ENCODE measurements around the gene SIK3. TPM values are rescaled to one million over a fixed set of nuclear protein-coding genes. Genes with fewer than 3 reads are reported as not detected.

The SIK3 gene
- total RNA-seq, 1 experiment from 2014 or later = 14.5 TPM

GRCh38 chr11:117128289-117128688, 30.1 kb upstream of the SIK3 start:
- DNase-seq (no peak), ATAC-seq (no peak)
- H3K36me3 ChIP-seq (ENCODE audit: low read depth, low read length) = no peaks in the 10 kb centered on the region
- no peaks in the 10 kb centered on the region for H3F3A ChIP-seq (ENCODE audit: low read length, unreplicated experiment)
- no peaks in the 10 kb centered on the region for H3K79me2 ChIP-seq (ENCODE audit: low read length)
- H3K9me3 ChIP-seq (ENCODE audit: low read length) = no peaks in the 10 kb centered on the region
- TF ChIP-seq EZH2phosphoT487 (IDR thresholded peaks at IDR 0.05; ENCODE audit: borderline replicate concordance, low read length) (no peak), EZH2 (IDR thresholded peaks at IDR 0.05; ENCODE audit: low read length, unreplicated experiment) (no peak), CTCF (conservative IDR thresholded peaks at IDR 0.05; ENCODE audit: low read depth, low read length) (no peak)
- no peaks in the 10 kb centered on the region for H3K4me1 ChIP-seq (ENCODE audit: insufficient read depth, low read length)
- no peaks in the 10 kb centered on the region for H4K20me1 ChIP-seq (ENCODE audit: low read length)
- ChIA-PET CTCF (no interaction called here), POLR2A (ENCODE audit: unreplicated experiment) (no interaction called here)
- no peak overlapping the region for H3K4me3 ChIP-seq (ENCODE audit: low read length)
- no peak overlapping the region for H3K27ac ChIP-seq (ENCODE audit: low read length)
- H3K9me2 ChIP-seq (replicated peaks; ENCODE audit: low read length) = no peaks in the 10 kb centered on the region
- H2AFZ ChIP-seq (ENCODE audit: low read length) = no peak overlapping the region
- no peak overlapping the region for H3K4me2 ChIP-seq (ENCODE audit: low read length)
- intact Hi-C loops (cut with micrococcal nuclease) = no loop called here
- BruUV-seq (replicated peaks) = no TSS peak
- no peaks in the 10 kb centered on the region for H3K27me3 ChIP-seq (ENCODE audit: low read length)
- no peak overlapping the region for H3K9ac ChIP-seq (ENCODE audit: low read length)

- POLR2A ChIA-PET (ENCODE audit: unreplicated experiment) = no interaction called here
These were observed 29.1 kb upstream of the SIK3 start for GRCh38 chr11:117127171-117127901.

More at GRCh38 chr11:117127171-117127901, 29.1 kb upstream of the SIK3 start:
- Histone ChIP-seq H3K9me2 (replicated peaks; ENCODE audit: low read length) (no peaks in the 10 kb centered on the region), H3K27ac (ENCODE audit: low read length) (no peak overlapping the region), H3K27me3 (ENCODE audit: low read length) (no peaks in the 10 kb centered on the region), H3F3A (ENCODE audit: low read length, unreplicated experiment) (no peaks in the 10 kb centered on the region), H3K9ac (ENCODE audit: low read length) (no peak overlapping the region), H2AFZ (ENCODE audit: low read length) (no peak overlapping the region), H3K9me3 (ENCODE audit: low read length) (no peaks in the 10 kb centered on the region), H4K20me1 (ENCODE audit: low read length) (no peaks in the 10 kb centered on the region), H3K79me2 (ENCODE audit: low read length) (no peaks in the 10 kb centered on the region), H3K4me3 (ENCODE audit: low read length) (no peak overlapping the region), H3K36me3 (ENCODE audit: low read depth, low read length) (no peaks in the 10 kb centered on the region), H3K4me2 (ENCODE audit: low read length) (no peak overlapping the region), H3K4me1 (ENCODE audit: insufficient read depth, low read length) (no peaks in the 10 kb centered on the region)
- no peak for TF ChIP-seq EZH2phosphoT487 (IDR thresholded peaks at IDR 0.05; ENCODE audit: borderline replicate concordance, low read length)
- TF ChIP-seq CTCF (conservative IDR thresholded peaks at IDR 0.05; ENCODE audit: low read depth, low read length) = no peak
- TF ChIP-seq EZH2 (IDR thresholded peaks at IDR 0.05; ENCODE audit: low read length, unreplicated experiment) = no peak
- CTCF ChIA-PET = interaction anchor here (0.7 kb wide), 1 partner anchor 117 kb away, joined by 6 read pairs; no protein-coding TSS in a partner anchor
- BruUV-seq (replicated peaks) = no TSS peak
- intact Hi-C loops (cut with micrococcal nuclease) = no loop called here
- no peak for DNase-seq
- ATAC-seq = no peak
